Measurements from ENCODE around the gene COA6.

COA6 gene

DNA sequence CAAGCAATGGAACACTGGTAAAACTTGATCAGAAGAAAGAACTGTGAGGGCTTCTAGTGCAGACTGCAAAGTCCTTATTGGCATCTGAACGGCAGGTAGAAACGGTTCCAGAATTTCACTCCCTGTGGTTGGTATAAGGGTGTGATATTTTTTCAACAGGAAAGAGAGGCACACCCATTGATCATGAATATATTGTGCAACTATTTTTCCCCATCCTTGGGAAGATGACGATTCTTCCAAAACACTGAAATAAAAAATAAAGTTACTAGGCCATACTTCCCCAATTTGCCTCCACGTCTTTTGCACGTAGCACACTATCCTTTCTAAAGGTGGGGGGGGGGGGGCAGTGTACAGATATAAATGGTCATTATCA lies 56.2 kb downstream of the COA6 start:
- Histone ChIP-seq H3K4me1 (no peaks in the 10 kb centered on the region), H3K36me3 (peaks cover 7 to 33% (median 8%) of the 10 kb centered on the region in 3 donors), H3K4me3 (no peak overlapping the region), H3K9me3 (no peaks in the 10 kb centered on the region), H3K27me3 (no peaks in the 10 kb centered on the region), H3K27ac (no peak overlapping the region)
- no peak for DNase-seq
- TF ChIP-seq, protein P1, sequence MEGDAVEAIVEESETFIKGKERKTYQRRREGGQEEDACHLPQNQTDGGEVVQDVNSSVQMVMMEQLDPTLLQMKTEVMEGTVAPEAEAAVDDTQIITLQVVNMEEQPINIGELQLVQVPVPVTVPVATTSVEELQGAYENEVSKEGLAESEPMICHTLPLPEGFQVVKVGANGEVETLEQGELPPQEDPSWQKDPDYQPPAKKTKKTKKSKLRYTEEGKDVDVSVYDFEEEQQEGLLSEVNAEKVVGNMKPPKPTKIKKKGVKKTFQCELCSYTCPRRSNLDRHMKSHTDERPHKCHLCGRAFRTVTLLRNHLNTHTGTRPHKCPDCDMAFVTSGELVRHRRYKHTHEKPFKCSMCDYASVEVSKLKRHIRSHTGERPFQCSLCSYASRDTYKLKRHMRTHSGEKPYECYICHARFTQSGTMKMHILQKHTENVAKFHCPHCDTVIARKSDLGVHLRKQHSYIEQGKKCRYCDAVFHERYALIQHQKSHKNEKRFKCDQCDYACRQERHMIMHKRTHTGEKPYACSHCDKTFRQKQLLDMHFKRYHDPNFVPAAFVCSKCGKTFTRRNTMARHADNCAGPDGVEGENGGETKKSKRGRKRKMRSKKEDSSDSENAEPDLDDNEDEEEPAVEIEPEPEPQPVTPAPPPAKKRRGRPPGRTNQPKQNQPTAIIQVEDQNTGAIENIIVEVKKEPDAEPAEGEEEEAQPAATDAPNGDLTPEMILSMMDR (IDR thresholded peaks at IDR 0.05): no peak
- intact Hi-C loops (cut with DNase I; ENCODE audit: low total_unique reads): no loop called here

DNA sequence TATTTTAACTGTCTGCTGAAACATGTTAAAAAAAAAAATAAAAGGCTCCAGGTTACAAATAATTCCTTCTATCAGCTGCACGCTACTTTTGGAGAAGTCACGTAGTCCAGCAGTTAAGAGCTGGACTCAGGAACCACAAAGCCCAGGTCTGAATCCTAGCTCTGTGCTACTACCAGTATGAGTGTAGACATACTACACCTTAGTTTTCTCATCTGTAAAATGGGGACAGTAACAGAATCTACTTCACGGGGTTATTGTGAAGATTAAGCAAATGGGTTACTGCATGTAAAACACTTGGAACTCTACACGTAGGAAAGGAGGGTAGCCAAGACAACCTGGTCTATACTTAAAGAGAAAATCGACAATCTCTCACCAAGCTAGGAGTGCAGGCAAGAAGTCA lies 57.4 kb downstream of the COA6 start:
- intact Hi-C loops (cut with DNase I; ENCODE audit: low total_unique reads): no loop called here
- H3K27me3 ChIP-seq: no peaks in the 10 kb centered on the region
- H3K27ac ChIP-seq: no peak overlapping the region
- no peaks in the 10 kb centered on the region for H3K4me1 ChIP-seq
- TF ChIP-seq, protein P1 (IDR thresholded peaks at IDR 0.05): no peak
- DNase-seq: no peak
- no peaks in the 10 kb centered on the region for H3K9me3 ChIP-seq
- H3K36me3 ChIP-seq: peaks cover 7 to 23% (median 8%) of the 10 kb centered on the region in 3 donors
- no peak overlapping the region for H3K4me3 ChIP-seq

DNA sequence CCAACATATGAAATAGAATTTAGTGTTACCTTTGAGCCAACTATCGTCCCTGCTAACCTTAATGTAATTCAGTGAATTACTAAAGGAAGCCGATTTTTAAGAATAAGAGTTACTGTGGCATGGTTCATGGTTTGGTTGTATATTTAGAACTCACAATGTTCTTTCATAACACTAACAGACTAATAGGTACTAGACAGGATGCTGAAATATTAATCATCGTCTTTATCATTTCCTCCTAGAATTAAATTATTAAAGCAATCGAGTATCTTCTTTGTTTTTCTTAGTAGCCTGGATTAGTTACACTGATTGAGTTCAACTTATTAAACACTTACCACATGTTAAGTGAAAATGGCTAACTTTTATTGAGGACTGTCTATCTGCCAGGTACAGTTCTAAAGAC lies 58.0 kb downstream of the COA6 start:
- H3K4me3 ChIP-seq: no peak overlapping the region
- H3K9me3 ChIP-seq: no peaks in the 10 kb centered on the region
- H3K36me3 ChIP-seq: peaks cover 7 to 23% (median 8%) of the 10 kb centered on the region in 3 donors
- no peak overlapping the region for H3K27ac ChIP-seq
- TF ChIP-seq, protein P1 (IDR thresholded peaks at IDR 0.05): no peak
- no peak for DNase-seq
- no peaks in the 10 kb centered on the region for H3K27me3 ChIP-seq
- H3K4me1 ChIP-seq: no peaks in the 10 kb centered on the region
- intact Hi-C loops (cut with DNase I; ENCODE audit: low total_unique reads): no loop called here

GRCh38 chr1:234433563-234434285 lies 60.5 kb downstream of the COA6 start:
- Histone ChIP-seq H3K4me1 (no peaks in the 10 kb centered on the region), H3K9me3 (no peaks in the 10 kb centered on the region), H3K27ac (no peak overlapping the region), H3K27me3 (no peaks in the 10 kb centered on the region), H3K4me3 (no peak overlapping the region), H3K36me3 (peaks cover 4 to 14% (median 5%) of the 10 kb centered on the region in 3 donors)
- DNase-seq: no peak
- intact Hi-C loops (cut with DNase I; ENCODE audit: low total_unique reads): no loop called here
- TF ChIP-seq, protein P1 (IDR thresholded peaks at IDR 0.05): no peak

All from tibial artery (tissue), 4 donors.